Tibial nerve (tissue), 4 donors: Measurements from ENCODE around the gene TMEM100.

Experiments used
- CTCF ChIP-seq, 5 experiments: fragments of 200-600 bp in 3 of 5; fragments of 450-650 bp in 2 of 5; sonication (generic) in 3 of 5; IDR thresholded peaks; one replicate each; pipeline ENCODE4 v1.5.1; 2016 to 2019; ENCODE audit warnings: antibody characterized with exemption in 5 of 5, mild to moderate bottlenecking in 3 of 5, moderate library complexity in 2 of 5
- EP300 ChIP-seq, 2 donors: sonication (generic); formaldehyde crosslinking; IDR thresholded peaks; one replicate each; pipeline ENCODE4 v1.6.1; 2017; ENCODE audit warnings: antibody characterized with exemption in 2 of 2, mild to moderate bottlenecking in 1 of 2
- POLR2A ChIP-seq, 2 donors: fragments of 450-650 bp; IDR thresholded peaks; one replicate each; pipeline ENCODE4 v1.6.1; 2017; ENCODE audit warnings: antibody characterized with exemption in 2 of 2, mild to moderate bottlenecking in 2 of 2, moderate library complexity in 2 of 2

- TF ChIP-seq CTCF (IDR thresholded peaks at IDR 0.05) (no peak), EP300 (IDR thresholded peaks at IDR 0.05) (no peak), POLR2A (IDR thresholded peaks at IDR 0.05) (no peak)
Observed at GRCh38 chr17:55741356-55741700, 18.7 kb upstream of the TMEM100 start.
